Lower leg skin (tissue), 3 donors: ENCODE measurements around the gene WARS2.

ENCODE experiments used
- CTCF ChIP-seq, 3 donors: fragments of 450-650 bp; IDR thresholded peaks; one replicate each; pipeline ENCODE4 v1.5.1; 2016; ENCODE audit warnings: antibody characterized with exemption in 3 of 3, mild to moderate bottlenecking in 3 of 3, moderate library complexity in 2 of 3
- POLR2A ChIP-seq, 2 donors: fragments of 450-650 bp; IDR thresholded peaks; one replicate each; pipeline ENCODE4 v1.6.1; 2016 to 2017; ENCODE audit warnings: antibody characterized with exemption in 2 of 2, mild to moderate bottlenecking in 1 of 2, moderate library complexity in 1 of 2

- TF ChIP-seq POLR2A (IDR thresholded peaks at IDR 0.05) (no peak), CTCF (IDR thresholded peaks at IDR 0.05) (no peak)
Measured at GRCh38 chr1:119075614-119076013, 64.8 kb downstream of the WARS2 start.
